GM12878 (cell line): ENCODE measurements around the gene ELFN2. TPM values are rescaled to one million over a fixed set of nuclear protein-coding genes. Genes with fewer than 3 reads are reported as not detected.
A peak's percentile ranks its signal among the peaks of the same experiment; 100 is the strongest.

Experiments used
- ATAC-seq: fragments of 200-7000 bp; cut with Tn5 transposase; 3 replicates; pipeline ENCODE4 v1.9.1; 2020; ENCODE audit warnings: mild to moderate bottlenecking, moderate library complexity
- BruUV-seq: library from RNA; stranded (reverse); fragments of 400-500 nt; replicated peaks from 2 replicates; lab custom pipeline; 2021; lab: Mats Ljungman, UMichigan
- CTCF ChIA-PET: fragments of 300-600 bp; sonication (Branson Sonifier 250); formaldehyde crosslinking; extraction: SDS; loops from one replicate; lab custom pipeline; 2021; ENCODE audit warnings: inconsistent platforms; lab: Yijun Ruan, JAX
- POLR2A ChIA-PET: fragments of 350-600 bp; formaldehyde crosslinking; extraction: SDS; loops from one replicate; lab custom pipeline; 2021; ENCODE audit warnings: inconsistent platforms; lab: Charles Lee
- RAD21 ChIA-PET: fragments of 300-600 bp; sonication (Branson Sonifier 250); formaldehyde crosslinking; loops from one replicate; lab custom pipeline; 2023; ENCODE audit warnings: antibody characterized with exemption; ENCODE audit not compliant: unreplicated experiment; lab: Charles Lee
- SMC1A ChIA-PET: fragments of 300-600 bp; sonication (Branson Sonifier 250); formaldehyde crosslinking; loops from one replicate; lab custom pipeline; 2023; ENCODE audit not compliant: unreplicated experiment, uncharacterized antibody; lab: Charles Lee
- DNase-seq: peaks from one replicate; pipeline ENCODE4 v3.0.0-alpha.2; 2011; ENCODE audit warnings: low read depth, low spot score
- FAIRE-seq: peaks from 3 replicates; lab custom pipeline; 2011; peaks lifted over from hg19 to GRCh38; lab: Jason Lieb, UNC
- H2AFZ ChIP-seq: 2 replicates; pipeline ENCODE4 v1.6.0; 2011; ENCODE audit warnings: low read depth, low read length, control low read depth; ENCODE audit not compliant: control insufficient read depth
- H3K27ac ChIP-seq: 2 replicates; pipeline ENCODE4 v1.5.1; 2011; ENCODE audit warnings: control low read depth; ENCODE audit not compliant: control insufficient read depth, insufficient read depth
- H3K27me3 ChIP-seq, 2 experiments: replicated peaks in 1 of 2; 2 replicates each; pipeline versions ENCODE4 v1.6.0 to v1.6.1; 2011; ENCODE audit warnings: low read length in 1 of 2; ENCODE audit not compliant: control insufficient read depth in 2 of 2, insufficient read depth in 2 of 2
- H3K36me3 ChIP-seq, 2 experiments: 2 replicates each; pipeline ENCODE4 v1.5.1; 2011; ENCODE audit warnings: low read length in 1 of 2; ENCODE audit not compliant: control insufficient read depth in 2 of 2, insufficient read depth in 2 of 2
- H3K4me1 ChIP-seq: 2 replicates; pipeline ENCODE4 v1.6.1; 2011; ENCODE audit warnings: mild to moderate bottlenecking, low read length, moderate library complexity, mixed read lengths; ENCODE audit not compliant: control insufficient read depth, insufficient read depth
- H3K4me2 ChIP-seq: 2 replicates; pipeline ENCODE4 v1.6.0; 2011; ENCODE audit warnings: control low read depth; ENCODE audit not compliant: control insufficient read depth, insufficient read depth
- H3K4me3 ChIP-seq: fragments of 200-600 bp; sonication (generic); 2 replicates; pipeline ENCODE4 v1.5.1; 2016
- H3K79me2 ChIP-seq: 2 replicates; pipeline ENCODE4 v1.6.0; 2011; ENCODE audit warnings: low read length; ENCODE audit not compliant: control insufficient read depth, insufficient read depth
- H3K9ac ChIP-seq: 2 replicates; pipeline ENCODE4 v1.8.0; 2011; ENCODE audit warnings: low read length, control low read depth, mixed read lengths; ENCODE audit not compliant: control insufficient read depth, insufficient read depth
- H3K9me3 ChIP-seq: replicated peaks from 3 replicates; pipeline ENCODE4 v1.5.1; 2011; ENCODE audit warnings: mild to moderate bottlenecking, low read length; ENCODE audit not compliant: control insufficient read depth, insufficient read depth
- H4K20me1 ChIP-seq: 2 replicates; pipeline ENCODE4 v1.6.0; 2011; ENCODE audit not compliant: control insufficient read depth, insufficient read depth
- LARP7 ChIP-seq: fragments of 450-650 bp; IDR thresholded peaks from 2 replicates; pipeline ENCODE4 v1.6.1; 2017; ENCODE audit warnings: mild to moderate bottlenecking
- MXI1 ChIP-seq: fragments of 150-350 bp; IDR thresholded peaks from 2 replicates; pipeline ENCODE4 v1.6.1; 2011; ENCODE audit warnings: low read depth, mild to moderate bottlenecking, inconsistent platforms, low read length, improper control_type of control experiment
- MYC ChIP-seq: IDR thresholded peaks from 2 replicates; pipeline ENCODE4 v1.6.1; 2011; ENCODE audit warnings: mild to moderate bottlenecking, low read length, moderate library complexity, inconsistent platforms; ENCODE audit not compliant: insufficient read depth, insufficient replicate concordance, insufficient read length, severe bottlenecking
- PAX5 ChIP-seq: IDR thresholded peaks from 2 replicates; pipeline ENCODE4 v1.6.1; 2011; ENCODE audit warnings: low read depth, low read length, borderline replicate concordance
- PML ChIP-seq: IDR thresholded peaks from 2 replicates; pipeline ENCODE4 v1.6.1; 2012; ENCODE audit warnings: low read length, inconsistent platforms
- SIN3A ChIP-seq: IDR thresholded peaks from 2 replicates; pipeline ENCODE4 v1.6.1; 2012; ENCODE audit warnings: low read depth, low read length, improper control_type of control experiment
- SREBF2 ChIP-seq: IDR thresholded peaks from 2 replicates; pipeline ENCODE4 v1.6.1; 2012; ENCODE audit warnings: mild to moderate bottlenecking, low read length
- TAF1 ChIP-seq: IDR thresholded peaks from 2 replicates; pipeline ENCODE4 v1.6.1; 2011; ENCODE audit warnings: mild to moderate bottlenecking, low read depth, low read length, borderline replicate concordance
- TCF12 ChIP-seq: IDR thresholded peaks from 2 replicates; pipeline ENCODE4 v1.6.1; 2011; ENCODE audit warnings: low read depth, mild to moderate bottlenecking, low read length
- TCF7 ChIP-seq: IDR thresholded peaks from 2 replicates; pipeline ENCODE4 v1.6.1; 2014; ENCODE audit warnings: antibody characterized with exemption, borderline replicate concordance
- USF1 ChIP-seq: IDR thresholded peaks from 2 replicates; pipeline ENCODE4 v1.6.1; 2011; ENCODE audit warnings: borderline replicate concordance, low read depth, mild to moderate bottlenecking, moderate library complexity, mixed read lengths, low read length; ENCODE audit not compliant: insufficient read depth; ENCODE audit errors: extremely low read length
- ZNF217 ChIP-seq: fragments of 450-650 bp; IDR thresholded peaks from 2 replicates; pipeline ENCODE4 v1.6.1; 2017; ENCODE audit warnings: antibody characterized with exemption, mild to moderate bottlenecking
- WGBS: methylation state at CpG from one replicate; pipeline ENCODE4 v1.1.6; 2016; ENCODE audit warnings: low lambda C conversion rate; ENCODE audit not compliant: insufficient replicate concordance, insufficient coverage; ENCODE audit errors: missing lambda C conversion rate; 5-methylcytosine and 5-hydroxymethylcytosine counted together
- in situ Hi-C: fragments of 300-500 bp; cut with MboI; formaldehyde crosslinking; loops from 9 replicates; pipeline ENCODE4 v1.14.3; 2018; ENCODE audit warnings: mixed read lengths
- intact Hi-C: fragments of 100-400 bp; cut with micrococcal nuclease; formaldehyde crosslinking; loops from one replicate; pipeline ENCODE4 v1.14.2; 2022; ENCODE audit not compliant: unreplicated experiment
- polyA plus RNA-seq, 11 experiments: library from polyadenylated mRNA; depleted of rRNA in 4 of 11; unstranded in 6 of 11; stranded (reverse) in 5 of 11; fragments of >200 nt; fragmentation: Nextera tagmentation in 4 of 11; fragmentation: Illumina TruSeq in 1 of 11; extraction: Ambion mirVana in 4 of 11; extraction: Trizol in 1 of 11; gene quantifications; 1 replicate in 1 of 11; 2 replicates in 10 of 11; pipeline versions ENCODE4 v1.2.1 to v1.2.3, GENCODE V29; 2011 to 2016; ENCODE audit warnings: inconsistent platforms in 2 of 11, missing spikeins in 2 of 11, low read depth in 1 of 11
- total RNA-seq, 4 experiments: library from RNA; depleted of rRNA in 3 of 4; stranded (reverse); fragments of >200 nt in 3 of 4; fragmentation: Illumina TruSeq in 1 of 4; extraction: Trizol in 1 of 4; gene quantifications; 2 replicates each; pipeline versions ENCODE4 v1.2.1 to v1.2.3, GENCODE V29; 2013 to 2021
- TF ChIP-seq, protein P1 (sequence below): IDR thresholded peaks from 2 replicates; pipeline ENCODE4 v1.6.1; 2012; ENCODE audit warnings: low read depth, low read length, improper control_type of control experiment
- TF ChIP-seq, protein P2 (sequence below): fragments of 450-650 bp; IDR thresholded peaks from 2 replicates; pipeline ENCODE4 v1.6.1; 2014; ENCODE audit warnings: mild to moderate bottlenecking
- TF ChIP-seq, protein P3 (sequence below): fragments of 450-650 bp; IDR thresholded peaks from 2 replicates; pipeline ENCODE4 v1.6.1; 2018; ENCODE audit warnings: borderline replicate concordance, mild to moderate bottlenecking; ENCODE audit not compliant: partially characterized antibody

ELFN2 gene
- total and polyA plus RNA-seq, 10 of the 15 experiments (the other 5 are each of a cell fraction or from before 2014, with no cell fraction given): 0.03 to 0.05 TPM; not detected in 8

GRCh38 chr22:37338539-37339246 lies 88.6 kb downstream of the ELFN2 start (continued):
- TF ChIP-seq, protein P1, sequence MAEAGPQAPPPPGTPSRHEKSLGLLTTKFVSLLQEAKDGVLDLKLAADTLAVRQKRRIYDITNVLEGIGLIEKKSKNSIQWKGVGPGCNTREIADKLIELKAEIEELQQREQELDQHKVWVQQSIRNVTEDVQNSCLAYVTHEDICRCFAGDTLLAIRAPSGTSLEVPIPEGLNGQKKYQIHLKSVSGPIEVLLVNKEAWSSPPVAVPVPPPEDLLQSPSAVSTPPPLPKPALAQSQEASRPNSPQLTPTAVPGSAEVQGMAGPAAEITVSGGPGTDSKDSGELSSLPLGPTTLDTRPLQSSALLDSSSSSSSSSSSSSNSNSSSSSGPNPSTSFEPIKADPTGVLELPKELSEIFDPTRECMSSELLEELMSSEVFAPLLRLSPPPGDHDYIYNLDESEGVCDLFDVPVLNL: no peak
- TF ChIP-seq USF1: no peak
- TF ChIP-seq MYC: no peak

GRCh38 chr22:37337204-37337943 lies 89.9 kb downstream of the ELFN2 start:
- POLR2A ChIA-PET: interaction anchor here (0.7 to 1.5 kb wide), 2 partner anchors 95 to 149 kb away, joined by 3 read pairs; no protein-coding TSS in a partner anchor
- H4K20me1 ChIP-seq: no peaks in the 10 kb centered on the region; the same call in 1 of the 2 replicates
- H3K36me3 ChIP-seq: no peaks in the 10 kb centered on the region
- intact Hi-C loops: no loop called here
- CTCF ChIA-PET: interaction anchor here (0.6 to 4.5 kb wide), 4 partner anchors 20 to 91 kb away, joined by 3 to 23 read pairs (median 4); no protein-coding TSS in a partner anchor
- peaks cover 21% of the 10 kb centered on the region for H3K4me1 ChIP-seq
- no peak overlapping the region for H3K27ac ChIP-seq
- no peak overlapping the region for H3K4me3 ChIP-seq
- no TSS peak for BruUV-seq
- WGBS: 36% methylated on average over 8 of the region's 8 CpGs
- SMC1A ChIA-PET: interaction anchor here (1.0 kb wide), 2 partner anchors 21 to 23 kb away, joined by 3 read pairs; no protein-coding TSS in a partner anchor
- no peaks in the 10 kb centered on the region for H3K79me2 ChIP-seq
- H3K27me3 ChIP-seq: peaks cover 6 to 10% of the 10 kb centered on the region in 2 experiments
- H3K9me3 ChIP-seq: no peaks in the 10 kb centered on the region
- ATAC-seq: peak; percentile 10; the same call in 2 of the 3 replicates
- RAD21 ChIA-PET: no interaction called here
- H3K4me2 ChIP-seq: 0 out of 2 replicates have a peak overlapping the region, but pooled peaks have one; percentile 28
- DNase-seq: no peak
- in situ Hi-C loops: no loop called here
- no peak overlapping the region for H2AFZ ChIP-seq
- FAIRE-seq: no peak
- H3K9ac ChIP-seq: no peak overlapping the region
- no peak for TF ChIP-seq MXI1
- TF ChIP-seq TAF1: no peak
- TF ChIP-seq, protein P2, sequence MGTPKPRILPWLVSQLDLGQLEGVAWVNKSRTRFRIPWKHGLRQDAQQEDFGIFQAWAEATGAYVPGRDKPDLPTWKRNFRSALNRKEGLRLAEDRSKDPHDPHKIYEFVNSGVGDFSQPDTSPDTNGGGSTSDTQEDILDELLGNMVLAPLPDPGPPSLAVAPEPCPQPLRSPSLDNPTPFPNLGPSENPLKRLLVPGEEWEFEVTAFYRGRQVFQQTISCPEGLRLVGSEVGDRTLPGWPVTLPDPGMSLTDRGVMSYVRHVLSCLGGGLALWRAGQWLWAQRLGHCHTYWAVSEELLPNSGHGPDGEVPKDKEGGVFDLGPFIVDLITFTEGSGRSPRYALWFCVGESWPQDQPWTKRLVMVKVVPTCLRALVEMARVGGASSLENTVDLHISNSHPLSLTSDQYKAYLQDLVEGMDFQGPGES: no peak
- TF ChIP-seq LARP7: no peak
- no peak for TF ChIP-seq ZNF217
- TF ChIP-seq SREBF2: no peak
- no peak for TF ChIP-seq SIN3A
- no peak for TF ChIP-seq TCF12
- no peak for TF ChIP-seq PML
- TF ChIP-seq TCF7: no peak
- TF ChIP-seq PAX5: no peak
- TF ChIP-seq, protein P3, sequence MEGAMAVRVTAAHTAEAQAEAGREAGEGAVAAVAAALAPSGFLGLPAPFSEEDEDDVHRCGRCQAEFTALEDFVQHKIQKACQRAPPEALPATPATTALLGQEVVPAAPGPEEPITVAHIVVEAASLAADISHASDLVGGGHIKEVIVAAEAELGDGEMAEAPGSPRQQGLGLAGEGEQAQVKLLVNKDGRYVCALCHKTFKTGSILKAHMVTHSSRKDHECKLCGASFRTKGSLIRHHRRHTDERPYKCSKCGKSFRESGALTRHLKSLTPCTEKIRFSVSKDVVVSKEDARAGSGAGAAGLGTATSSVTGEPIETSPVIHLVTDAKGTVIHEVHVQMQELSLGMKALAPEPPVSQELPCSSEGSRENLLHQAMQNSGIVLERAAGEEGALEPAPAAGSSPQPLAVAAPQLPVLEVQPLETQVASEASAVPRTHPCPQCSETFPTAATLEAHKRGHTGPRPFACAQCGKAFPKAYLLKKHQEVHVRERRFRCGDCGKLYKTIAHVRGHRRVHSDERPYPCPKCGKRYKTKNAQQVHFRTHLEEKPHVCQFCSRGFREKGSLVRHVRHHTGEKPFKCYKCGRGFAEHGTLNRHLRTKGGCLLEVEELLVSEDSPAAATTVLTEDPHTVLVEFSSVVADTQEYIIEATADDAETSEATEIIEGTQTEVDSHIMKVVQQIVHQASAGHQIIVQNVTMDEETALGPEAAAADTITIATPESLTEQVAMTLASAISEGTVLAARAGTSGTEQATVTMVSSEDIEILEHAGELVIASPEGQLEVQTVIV: no peak
